GOT3 (cell line): ENCODE measurements around the gene BCL6.

Source experiments
- DNase-seq: peaks from one replicate; lab custom pipeline; 2025; ENCODE audit warnings: mixed read lengths; lab: John Stamatoyannopoulos, UW

BCL6 gene

DNA sequence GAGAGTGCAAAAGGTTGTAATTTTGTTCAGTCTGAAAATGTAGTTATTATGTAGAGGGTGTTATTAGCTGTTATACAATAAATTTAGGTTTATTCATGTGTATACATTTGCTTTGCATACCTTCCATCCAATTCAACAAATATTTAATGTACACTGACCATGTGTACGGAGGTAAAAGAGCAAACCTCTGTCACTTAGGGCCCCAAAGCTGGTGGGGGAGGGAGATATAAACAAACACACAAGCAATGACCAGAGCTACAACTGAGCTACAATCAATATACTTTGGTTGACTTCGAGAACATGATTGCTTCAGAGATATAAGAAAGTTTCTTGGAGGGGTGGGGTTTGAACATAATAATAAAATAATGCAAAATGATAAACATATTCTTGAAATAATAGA is 17.5 kb upstream of the BCL6 start:
- no peak for DNase-seq

DNA sequence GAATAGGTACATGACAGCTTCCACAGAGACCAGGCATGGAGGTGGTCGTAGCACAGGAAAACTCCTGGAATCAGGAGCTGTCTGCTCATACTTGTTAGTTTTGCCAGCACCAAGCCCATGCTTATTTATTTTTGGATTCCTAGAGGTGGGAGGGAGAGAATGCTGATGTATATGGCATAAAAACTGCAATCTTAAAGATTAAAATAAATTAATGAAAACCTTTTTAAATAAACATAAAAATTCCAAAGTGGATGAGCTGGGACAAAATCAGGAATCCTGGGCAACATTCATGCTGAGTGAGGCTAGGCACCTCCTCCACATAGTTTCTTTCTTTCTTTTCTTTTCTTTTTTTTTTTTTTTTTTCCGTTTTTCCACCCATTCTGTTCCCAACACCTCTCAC is 14.3 kb upstream of the BCL6 start:
- no peak for DNase-seq

DNA sequence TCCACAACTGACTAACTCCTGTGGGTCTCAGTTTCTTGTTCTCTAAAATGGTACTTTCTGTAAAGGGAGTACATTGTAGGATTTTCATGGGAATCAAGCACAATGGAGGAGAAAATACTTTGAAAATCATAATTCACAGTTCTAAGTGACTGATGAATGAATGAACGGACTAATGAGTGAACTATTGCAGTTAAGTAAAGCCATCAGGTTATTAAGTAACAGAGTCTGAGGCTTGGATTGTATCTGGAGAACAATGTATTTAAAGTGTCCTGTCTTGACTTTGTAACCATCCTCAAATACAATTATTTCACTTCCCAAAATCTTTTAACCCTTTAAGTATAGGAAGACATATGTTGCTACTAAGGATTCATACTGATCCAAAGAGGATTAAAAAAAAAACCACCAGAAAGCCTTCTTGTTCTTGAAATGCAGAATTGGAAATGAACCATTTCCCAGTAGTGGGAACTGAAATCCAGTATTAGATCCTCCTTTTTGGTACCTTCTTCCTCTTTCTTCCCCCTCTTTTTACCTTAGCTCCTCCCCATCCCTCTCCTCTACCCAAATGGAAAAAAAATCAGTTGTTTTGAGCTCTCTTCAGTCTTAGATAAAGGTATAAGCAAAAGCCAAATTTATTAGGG is 13.2 kb upstream of the BCL6 start:
- DNase-seq = no peak

DNA sequence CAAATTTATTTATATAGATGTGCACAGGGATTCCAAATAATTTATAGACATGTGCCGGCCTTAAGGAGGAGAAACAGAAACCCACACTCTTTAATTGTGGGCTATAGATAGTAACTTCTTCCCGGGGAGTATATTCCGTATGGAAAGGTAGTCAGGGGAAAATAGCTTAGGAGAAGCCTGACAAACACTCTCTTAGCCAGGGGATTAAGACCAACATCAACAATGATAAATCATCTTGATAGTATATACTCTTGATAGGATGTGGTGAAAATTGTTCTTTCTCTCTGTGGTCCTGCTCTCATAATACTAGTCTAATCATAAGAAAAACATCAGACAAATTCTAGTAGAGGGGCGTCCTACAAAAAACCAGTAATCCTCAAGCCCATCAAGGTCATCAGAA is 8.2 kb upstream of the BCL6 start:
- no peak for DNase-seq

DNA sequence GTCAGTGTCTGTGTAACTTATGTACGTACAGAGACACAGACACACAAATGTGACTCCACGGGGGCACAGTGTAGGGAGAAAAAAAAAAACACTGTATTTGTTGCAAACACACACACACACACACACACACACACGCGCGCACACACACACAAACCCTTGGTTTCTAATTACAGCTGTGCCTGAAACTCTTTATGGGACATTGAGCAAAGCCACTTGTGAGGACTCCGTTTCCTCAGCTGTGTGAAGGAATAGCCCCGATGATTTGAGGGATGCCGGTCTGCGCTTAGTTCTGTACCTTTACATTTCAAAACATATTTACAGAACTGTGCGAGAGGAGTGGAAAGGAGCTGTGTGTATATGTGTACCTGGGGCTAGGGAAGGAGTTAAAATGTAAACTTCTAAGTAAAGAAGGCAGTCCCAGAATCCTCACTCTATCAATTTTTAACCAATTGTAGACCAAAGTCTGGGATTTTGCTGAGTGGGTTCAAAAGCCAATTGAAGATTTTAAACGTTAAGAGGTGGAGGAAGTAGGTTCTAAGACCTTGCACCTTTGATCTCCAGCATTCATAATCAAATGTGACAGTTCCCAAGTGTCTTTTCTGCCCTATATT is 5.3 kb upstream of the BCL6 start:
- DNase-seq = no peak

DNA sequence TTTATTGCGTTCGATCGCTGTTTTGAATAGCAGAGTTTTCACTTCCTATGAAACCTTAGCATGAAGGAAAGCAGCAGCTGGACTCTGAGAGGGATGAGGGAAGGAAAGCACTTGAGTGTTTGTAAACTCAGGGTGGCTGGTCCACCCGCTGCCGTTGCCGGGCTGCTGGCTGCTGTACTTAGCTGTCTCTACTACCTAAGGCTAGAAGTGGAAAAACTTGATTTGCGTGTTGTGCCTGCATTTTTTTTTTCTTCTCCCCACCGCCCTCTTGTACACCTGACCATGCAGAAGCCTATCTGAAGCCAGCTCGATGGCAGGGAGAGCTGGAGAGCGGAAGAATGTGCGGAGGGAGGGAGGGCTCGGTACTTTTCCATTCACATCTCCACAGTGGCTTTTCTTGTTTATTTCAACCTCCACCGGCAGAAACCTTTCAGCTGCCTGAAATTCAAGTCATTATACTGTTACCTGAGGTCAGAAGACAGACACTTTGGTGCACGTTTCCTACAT is 4.8 kb upstream of the BCL6 start:
- DNase-seq = no peak

DNA sequence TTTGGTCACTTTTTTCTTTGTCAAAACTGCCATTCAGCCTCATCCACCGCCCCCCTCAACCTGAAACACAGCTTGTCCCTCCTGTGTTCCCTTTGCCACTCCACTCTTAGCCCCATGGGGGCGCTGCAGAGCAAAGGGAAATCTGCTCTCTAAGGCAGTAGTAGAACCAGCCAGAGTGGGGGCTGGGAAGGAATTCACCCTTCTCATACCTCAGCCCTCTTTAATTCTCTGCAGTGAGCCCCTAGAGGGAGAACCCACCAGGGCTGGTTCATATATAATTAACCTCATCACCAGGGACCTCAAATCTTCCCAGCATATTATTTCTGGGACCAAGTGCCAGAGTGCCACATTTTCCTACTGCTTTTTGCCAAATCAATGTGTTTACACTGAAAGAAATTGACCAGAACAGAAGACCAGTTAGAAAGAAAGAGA is 2.8 kb upstream of the BCL6 start:
- peak; percentile 50 for DNase-seq

DNA sequence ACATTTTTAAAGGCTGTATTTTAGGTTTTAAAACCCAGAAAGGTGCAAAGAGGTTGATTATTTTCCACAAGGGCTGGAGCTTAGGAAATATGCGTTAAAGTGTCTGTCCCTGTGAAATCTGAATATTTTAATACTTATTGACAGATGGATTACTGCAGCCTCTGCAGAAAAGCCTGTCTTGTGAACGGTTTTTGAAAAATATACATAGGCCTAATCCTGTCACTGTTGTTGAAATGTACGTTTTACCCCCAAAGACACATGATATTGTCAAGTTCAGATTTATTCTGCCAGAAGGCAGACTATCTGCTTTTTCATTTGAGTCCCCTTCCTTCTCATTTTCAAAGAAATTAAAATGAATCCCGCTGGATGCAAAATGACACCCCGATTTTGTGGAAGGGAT is 2.2 kb upstream of the BCL6 start:
- DNase-seq = no peak

DNA sequence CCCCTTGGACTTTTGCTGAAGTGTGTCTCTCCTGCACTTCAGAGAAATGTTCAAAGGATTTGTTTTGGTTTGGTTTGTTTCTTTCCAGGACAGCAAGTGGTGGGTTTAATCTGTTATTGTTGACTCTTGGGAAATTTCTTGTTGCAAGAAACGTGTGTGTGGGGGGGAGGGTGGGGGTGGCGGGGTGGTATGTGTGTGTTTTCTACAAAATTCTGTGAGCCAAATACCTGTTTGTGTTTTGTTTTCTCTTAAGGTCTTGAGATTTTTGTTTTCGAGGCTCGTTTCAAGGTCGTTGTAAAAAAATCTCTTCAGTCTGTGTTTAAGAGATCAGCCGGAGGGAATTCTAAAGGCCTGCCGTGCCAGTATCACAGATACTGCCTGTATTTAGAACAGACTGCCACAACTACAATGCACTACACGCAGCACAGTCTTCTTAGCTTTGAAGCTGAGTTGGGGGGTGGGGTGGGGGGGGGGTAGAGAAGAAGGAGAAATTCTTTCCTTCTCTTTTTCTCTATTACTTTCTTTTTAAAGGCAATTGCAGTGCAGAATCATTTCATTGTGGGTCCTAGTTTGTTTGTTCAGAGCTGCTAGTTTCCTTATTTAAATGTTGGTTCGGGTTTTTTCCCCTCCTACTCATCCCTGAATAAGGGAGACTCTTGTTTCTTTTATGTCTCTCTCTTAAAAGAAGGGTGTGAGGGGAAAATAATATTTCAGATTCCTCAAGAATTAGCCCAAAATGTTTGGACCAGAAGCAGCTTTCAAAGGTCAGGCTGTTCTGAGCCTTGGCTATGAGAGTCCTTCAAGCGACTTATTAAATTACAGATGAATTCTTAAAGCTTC is 1.4 kb upstream of the BCL6 start:
- DNase-seq = no peak

DNA sequence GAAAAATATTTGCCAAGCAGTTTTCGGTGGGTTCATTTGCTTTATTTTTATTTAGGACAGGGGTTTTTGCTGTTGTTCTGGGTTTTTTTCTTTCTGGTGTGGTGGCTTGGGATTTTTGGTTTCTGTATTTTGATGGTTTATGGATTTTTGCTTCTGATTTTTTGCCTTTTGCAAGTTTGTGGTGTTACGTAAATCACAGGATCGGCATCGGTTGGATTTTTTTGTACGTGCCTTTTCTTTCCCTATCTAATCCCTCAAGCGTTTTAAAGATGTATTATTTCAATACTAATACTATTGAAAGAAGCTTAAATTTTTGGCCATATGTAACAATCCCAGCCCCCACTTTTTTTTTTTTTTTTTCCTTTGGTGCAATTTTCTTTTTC is 782 bp upstream of the BCL6 start:
- no peak for DNase-seq

DNA sequence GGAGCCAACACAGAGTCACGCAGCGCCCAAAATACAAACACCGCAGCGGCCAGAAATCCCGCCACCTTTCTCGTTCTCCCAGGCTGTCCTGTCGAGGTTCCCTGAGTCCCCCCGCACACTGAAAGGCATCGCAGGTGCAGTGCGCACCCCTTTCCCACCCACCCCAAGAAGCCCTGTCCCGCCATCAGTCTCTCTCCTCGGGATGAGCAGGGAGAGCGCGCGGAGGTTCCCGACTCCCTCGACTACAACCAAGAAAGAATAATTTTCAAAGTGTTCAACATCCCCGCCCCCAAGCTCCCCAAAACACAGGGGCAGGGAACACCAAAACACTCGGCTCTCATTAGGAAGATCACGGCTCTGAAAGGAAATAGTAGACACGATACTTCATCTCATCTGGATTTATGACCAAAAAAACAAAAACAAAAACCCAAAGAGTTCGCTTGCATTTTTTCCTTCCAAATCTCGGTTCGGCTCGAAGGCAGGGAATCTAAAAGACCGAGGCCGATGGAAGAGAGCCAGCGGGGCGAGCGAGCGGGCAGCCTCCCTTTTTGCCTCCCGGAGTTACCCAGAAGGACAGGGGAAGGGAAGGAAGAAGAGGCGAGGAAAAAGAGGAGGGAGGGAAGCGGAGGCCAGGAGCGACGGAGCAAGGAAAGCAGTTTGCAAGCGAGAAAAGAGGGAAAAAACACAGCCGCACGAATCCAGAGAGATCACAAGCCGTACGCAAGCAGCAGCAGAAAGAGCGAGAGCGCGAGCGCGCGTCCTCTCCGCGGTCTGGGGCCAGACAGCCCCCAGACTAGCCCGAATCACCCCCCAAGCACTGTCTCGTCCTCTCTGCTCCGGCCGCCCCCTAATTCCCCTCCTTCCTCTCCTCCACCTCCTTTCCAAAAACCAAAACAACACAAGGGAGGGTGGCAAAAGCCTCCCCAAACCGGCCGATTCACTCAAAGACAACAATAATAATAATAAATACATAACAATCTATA is 808 bp downstream of the BCL6 start:
- DNase-seq = no peak

DNA sequence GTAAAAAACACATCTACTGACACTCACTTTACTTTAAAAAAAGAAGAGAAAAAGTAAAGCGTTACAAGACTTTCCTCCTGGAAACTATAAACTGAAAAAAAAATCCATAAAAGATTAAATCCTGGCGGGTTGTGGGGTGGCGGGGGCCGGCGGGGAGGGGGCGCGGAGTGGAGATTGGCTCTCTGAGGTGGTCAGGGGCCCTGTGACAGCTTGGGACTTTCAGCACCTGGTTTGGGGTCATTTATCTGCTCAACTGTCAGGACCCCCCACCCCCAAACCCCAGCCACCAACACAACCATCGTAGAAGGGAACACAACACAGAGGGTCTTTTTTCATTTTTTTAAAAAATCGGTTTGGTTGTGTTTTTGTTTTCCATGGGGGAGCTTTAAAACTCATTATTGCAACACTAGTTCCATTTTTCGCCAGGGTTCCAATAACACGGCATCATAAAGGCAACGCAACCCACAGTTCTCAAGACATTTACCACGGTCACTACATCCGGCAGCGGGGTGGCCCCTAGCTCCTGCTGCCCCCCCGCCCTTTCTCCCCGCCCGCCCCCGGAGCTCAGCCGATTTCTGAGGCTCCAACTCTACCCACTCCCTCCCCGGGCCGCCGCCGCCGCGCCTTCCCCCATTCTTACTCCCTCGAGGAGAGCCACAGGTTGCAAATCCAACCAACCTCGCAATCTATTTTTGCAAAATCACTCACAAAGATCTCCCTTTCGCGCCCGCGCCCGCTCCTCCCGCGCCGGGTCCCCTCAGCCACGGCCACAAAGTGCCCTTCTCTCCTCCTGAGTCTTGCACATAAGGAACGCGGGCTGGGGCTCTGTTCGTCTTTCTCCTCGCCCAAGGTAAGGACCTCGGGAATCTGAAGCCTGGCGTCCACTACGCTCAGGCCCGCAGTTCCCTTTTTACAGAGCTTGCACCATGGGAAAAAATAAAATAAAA is 1.8 kb downstream of the BCL6 start:
- no peak for DNase-seq

DNA sequence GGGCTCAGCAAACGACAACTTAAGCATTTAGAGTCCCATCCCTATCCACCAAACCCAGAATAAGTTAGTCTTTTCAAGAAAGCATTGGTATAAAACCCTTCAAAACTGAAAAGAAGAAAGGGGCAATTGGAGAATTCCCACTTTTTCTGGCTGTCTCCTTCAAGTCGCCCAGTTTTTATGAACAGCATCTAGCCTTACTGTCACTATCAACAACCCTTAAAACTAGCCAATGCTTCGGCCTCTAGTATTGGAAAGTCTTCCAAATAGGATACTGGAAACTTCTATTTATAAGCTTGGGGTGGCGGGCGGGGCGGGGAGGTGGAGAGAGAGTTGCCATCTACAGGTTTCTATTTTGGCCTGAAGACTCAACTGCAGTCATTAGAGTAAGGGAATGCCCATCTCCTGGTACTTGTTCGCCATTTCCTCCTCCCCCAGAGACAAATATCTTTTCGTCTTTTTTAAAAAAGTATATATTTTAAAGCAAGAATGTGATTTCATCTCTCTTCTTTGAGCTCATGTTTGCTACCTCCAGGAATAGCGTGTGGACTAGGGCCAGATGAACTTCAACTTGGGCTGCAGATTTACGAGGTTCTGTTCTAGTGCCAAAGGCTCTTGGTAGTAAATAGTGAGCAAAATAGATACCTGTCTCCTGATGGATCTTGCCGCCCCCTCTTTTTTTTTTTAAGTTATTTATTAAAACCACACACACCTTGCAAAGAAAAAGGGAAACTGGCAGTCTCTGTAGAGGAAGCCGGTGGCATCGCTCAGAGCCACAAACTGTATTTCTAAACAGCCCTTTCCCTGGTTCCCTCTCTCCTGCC is 2.7 kb downstream of the BCL6 start:
- no peak for DNase-seq

DNA sequence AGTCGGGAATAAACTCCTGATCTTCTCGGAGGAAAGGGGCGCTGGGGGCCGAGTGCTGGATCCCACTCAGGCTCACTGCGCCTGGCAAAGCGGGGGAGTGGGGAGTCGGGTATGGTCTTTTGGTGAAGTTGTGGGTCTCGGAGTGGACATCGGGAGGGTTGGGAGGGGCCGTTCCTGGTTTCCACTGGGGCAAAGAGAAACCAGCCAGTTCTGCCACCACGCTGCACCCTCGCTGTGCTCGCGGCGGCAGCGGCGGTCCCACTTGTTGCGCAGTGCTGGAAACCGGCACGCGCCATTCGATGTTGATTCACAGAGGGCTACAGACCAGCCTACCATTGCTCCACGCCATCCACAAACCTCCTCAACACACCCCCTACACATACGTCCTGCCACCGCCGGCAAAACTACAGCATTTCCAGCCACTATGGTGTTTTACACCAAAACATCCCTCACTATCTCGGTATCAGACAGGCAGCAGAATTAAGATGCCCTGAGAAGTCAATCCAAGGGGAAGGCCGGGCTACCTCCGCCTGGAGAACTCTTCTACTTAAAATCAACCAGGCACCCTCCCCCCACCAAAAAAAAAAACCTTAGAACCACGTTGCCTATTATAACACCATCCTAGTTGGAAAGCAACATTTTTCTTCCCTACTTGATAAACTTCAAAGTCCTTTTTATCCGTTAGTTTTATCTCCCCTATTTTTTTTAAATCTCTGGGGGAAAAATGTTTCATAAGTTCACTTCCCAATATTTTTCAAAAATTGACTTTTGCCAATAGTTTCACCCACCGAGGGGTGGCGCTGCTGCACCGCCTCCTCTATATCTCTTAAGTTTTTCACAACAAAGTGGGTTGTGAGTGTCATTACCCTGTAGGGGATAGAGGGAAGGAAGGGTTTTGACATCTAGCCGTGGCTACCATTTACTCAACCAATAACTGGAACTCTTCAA is 3.6 kb downstream of the BCL6 start:
- DNase-seq = peak; percentile 26

DNA sequence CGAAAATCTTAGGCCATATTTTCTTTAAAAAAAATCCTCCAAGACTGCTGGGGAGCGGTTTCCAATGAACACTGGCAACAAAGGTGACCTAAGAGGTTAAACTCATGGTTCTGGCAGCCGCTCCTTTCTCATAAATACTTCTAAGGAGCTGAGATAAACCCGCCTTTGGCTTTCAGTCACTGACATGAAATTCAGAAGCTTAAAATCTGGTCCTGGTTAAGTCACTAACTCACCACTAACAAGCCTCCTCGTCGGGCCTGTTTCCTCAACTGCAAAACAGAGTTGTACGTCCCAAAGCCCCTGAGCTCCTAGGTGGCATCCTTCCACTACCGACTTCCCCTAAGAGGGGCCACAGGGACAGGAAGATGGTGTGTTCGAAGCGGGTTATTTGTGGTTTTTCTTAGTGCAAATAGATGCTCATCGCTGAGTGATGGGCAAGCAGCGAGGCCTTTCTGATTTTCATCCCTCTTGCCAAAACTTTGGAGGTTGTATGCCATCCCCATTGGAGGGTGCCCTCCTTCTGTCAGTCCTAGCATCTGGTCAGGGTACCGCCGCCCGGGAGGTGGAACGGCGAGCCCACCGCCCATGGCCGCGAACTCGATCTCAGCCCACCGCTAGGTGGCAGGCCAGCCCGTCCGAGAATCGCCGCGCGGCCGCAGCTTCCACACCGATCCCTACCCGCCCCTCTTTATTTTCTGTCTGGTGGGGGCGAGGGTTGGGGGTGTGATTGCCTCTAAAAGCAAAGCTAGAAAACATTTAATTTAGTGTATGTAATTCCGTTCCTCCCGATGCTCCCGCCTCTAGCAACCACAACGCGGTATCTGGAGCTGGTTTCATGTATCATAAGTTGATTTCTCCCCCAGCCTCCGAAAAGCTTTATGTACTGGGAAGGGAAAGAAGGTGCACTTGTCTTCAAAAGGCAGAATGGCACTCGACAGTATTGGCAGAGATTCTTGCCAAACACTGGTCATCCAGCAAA is 4.6 kb downstream of the BCL6 start:
- peak; percentile 41 for DNase-seq

DNA sequence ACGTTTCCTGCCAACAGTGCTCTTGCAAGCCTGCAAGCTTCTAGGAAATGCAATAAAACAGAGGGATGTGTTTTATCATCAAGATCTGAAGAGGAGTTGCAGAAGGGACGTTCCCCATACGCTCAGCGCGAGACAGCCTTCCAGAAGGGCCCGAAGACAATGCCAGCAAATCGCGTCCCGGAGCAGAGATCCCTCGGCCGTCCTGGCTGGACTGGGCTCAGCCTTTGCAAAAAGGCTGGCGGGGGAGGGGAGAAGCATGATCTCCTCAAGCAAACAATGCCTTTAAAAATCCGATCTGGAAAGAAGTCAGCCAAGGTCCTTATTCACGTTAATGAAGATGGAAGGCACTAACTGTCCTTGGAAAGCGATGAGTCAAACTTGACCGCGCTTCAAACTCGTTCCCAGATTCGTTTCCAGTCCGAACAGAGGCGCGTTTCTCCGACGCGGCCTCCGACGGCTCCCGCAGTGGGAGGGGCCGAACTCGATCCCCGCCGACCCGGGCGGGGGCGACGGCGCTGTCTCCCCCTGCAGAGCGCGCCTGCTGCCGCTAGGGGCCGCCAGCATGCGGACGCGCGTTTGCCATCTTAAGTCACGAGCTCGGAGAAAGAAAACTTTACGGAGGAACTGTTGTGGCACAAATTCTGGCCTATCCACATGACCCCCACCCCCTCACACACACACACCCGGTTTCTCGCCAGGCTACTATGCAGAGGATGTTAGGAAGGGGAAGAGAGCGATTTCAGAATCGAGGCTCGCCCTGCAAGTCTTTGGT is 5.5 kb downstream of the BCL6 start:
- peak; percentile 79 for DNase-seq
